Myocyte (in vitro differentiated cells): ENCODE data around the gene RFPL4AL1. TPM values are rescaled to one million over a fixed set of nuclear protein-coding genes. Genes with fewer than 3 reads are reported as not detected.
"Not testable (repeated sequence)": the region's sequence is repeated elsewhere in the genome, so short reads cannot be mapped to it uniquely, and the experiment has no call there.

Experiments
- DNase-seq: peaks from one replicate; pipeline ENCODE4 v3.0.0-alpha.2; 2012; ENCODE audit warnings: low read depth
- polyA plus RNA-seq: library from polyadenylated mRNA; unstranded; fragments of >200 nt; gene quantifications from one replicate; pipeline ENCODE4 v1.2.1, GENCODE V29; 2012; ENCODE audit warnings: missing spikeins
- total RNA-seq: library from RNA; depleted of rRNA; stranded (reverse); fragments of >200 nt; gene quantifications from 2 replicates; pipeline ENCODE4 v1.2.3, GENCODE V29; 2014

RFPL4AL1 gene
- total RNA-seq, result not detected in 2 replicates
- not detected for polyA plus RNA-seq

GRCh38 chr19:55768818-55769217 lies at the start of gene RFPL4AL1:
Gene RFPL4AL1 (plus strand): TSS chr19:55769118. CDS start chr19:55771805, 2,687 bp downstream.
- DNase-seq, result not testable (repeated sequence)

- no peak for DNase-seq
Observed at GRCh38 chr19:55720214-55720746, 48.6 kb upstream of the RFPL4AL1 start.

- no peak for DNase-seq
Observed at GRCh38 chr19:55720801-55721200, 48.1 kb upstream of the RFPL4AL1 start.

DNA sequence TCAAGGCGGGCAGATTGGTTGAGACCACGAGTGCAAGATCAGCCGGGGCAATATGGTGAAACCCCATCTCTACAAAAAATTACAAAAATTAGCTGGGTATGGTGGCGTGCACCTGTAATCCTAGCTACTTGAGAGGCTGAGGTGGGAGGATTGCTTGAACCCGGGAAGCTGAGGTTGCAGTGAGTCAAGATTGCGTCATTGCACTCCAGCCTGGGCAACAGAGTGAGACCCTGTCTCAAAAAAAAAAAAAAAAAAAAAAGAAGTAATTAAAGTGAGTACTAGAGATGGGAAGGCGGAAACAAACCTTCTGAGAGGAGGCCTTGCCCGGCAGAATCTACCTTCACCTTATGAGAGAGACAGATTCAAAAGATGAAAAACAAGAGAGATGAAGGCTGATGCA lies 45.4 kb upstream of the RFPL4AL1 start:
- DNase-seq, result no peak

GRCh38 chr19:55730378-55730777 lies 38.5 kb upstream of the RFPL4AL1 start:
- not testable (repeated sequence) for DNase-seq

- DNase-seq, result no peak
Observed at GRCh38 chr19:55738302-55738701, 30.6 kb upstream of the RFPL4AL1 start, which contains the start of gene NLRP9. Gene NLRP9 (minus strand): TSS chr19:55738402. CDS start chr19:55738374, 28 bp downstream.

DNA sequence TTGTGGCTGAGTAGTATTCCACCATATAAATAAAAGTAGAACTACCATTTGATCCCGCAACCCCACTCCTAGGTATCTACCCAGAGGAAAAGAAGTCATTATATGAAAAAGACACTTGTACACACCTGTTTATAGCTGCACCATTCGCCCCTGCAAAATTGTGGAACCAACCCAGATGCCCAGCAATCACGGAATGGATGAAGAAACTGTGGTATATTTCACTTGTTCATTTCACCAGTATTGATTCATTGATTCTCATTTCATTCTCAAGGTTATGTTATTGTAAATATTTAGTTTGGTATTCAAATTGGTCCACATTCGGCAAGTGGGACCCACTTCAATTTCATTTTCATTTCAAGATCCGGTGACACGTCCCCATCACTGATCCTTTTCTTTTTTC lies 18.2 kb upstream of the RFPL4AL1 start:
- DNase-seq, result no peak

- DNase-seq, result no peak
Observed at GRCh38 chr19:55753401-55753800, 15.5 kb upstream of the RFPL4AL1 start.

- DNase-seq, result not testable (repeated sequence)
Observed at GRCh38 chr19:55756808-55757207, 12.1 kb upstream of the RFPL4AL1 start.

- DNase-seq, result not testable (repeated sequence)
Observed at GRCh38 chr19:55758797-55759196, 10.1 kb upstream of the RFPL4AL1 start, which contains the start of gene RFPL4A. Gene RFPL4A (plus strand): TSS chr19:55759097. CDS start chr19:55761801, 2,704 bp downstream.

DNA sequence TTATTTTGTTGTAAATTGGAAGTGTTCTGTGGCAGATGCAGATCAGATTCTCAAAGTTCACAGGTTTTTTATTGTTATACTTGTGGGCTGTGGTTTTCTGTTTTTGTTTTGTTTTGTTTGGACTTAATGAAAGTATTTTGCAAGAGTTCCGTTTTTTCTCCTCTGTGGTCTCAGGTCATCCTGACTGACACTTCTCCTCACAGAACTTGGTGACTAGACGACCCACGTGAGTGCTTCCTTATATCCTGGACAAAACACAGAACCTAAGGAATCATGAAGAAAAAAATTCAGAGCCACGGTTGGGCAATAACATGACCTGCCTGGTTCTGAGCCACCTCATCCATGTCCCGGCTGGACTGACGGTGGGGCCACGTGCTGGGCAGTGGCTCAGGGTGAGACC lies 2.5 kb upstream of the RFPL4AL1 start:
- DNase-seq, result no peak

DNA sequence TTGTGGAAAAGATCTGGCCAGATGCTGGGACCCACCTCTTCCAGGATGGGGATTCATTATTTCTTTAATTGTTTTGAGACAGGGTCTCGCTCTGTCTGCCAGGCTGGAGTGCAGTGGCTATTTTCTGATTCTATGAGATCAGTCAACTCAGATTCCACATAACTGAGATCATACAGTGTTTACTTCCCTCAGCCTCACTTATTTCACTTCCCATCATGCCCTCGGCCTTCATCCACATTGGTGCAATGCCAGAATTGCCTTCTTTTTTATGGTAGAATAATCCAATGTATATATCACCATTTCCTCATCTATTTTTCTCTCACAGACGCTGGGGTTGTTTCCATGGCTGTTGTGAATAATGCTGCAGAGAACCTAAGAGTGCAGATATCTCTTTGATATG lies 714 bp downstream of the RFPL4AL1 start:
- not testable (repeated sequence) for DNase-seq

GRCh38 chr19:55777528-55777927 lies 8.6 kb downstream of the RFPL4AL1 start:
- no peak for DNase-seq

- no peak for DNase-seq
Observed at GRCh38 chr19:55778331-55778730, 9.4 kb downstream of the RFPL4AL1 start.

GRCh38 chr19:55781112-55781511 lies 12.2 kb downstream of the RFPL4AL1 start:
- DNase-seq, result no peak

DNA sequence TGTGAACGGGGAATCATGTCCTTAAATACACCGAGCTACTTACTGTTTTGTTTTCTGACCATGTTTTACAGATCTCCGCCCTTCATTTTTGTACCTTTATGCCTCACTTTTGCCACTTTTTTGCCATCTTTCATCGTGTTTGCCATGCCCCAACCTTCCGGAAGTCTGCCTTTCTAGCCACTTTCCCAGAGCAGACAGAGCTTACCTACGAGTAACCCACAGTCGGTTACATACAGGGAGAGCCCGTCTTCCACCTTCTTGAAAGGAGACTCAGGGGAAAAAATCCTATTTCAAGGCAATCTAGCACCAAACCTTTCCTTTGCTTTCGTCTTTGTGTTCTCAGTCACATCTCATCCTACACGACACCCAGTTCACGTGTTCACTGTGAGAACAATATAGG lies 26.1 kb downstream of the RFPL4AL1 start:
- no peak for DNase-seq

DNA sequence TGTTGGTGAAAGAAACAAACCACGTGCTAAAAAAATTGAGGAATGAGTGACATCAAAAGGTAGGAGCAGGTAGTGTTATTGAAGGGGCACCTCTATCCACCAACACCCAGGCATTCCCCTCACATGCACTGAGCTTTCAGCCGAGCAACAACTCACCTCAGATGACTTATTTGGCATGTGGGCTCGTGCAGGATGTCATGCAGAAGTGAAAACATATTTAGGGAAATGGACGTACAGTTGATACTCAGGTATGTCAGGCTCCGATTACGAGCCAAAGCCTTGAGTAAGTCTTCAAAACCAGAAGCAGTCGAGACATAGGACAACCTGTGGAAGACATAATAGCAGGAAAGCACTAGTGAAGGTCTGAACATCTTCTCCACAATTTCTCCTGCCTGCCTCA lies 32.5 kb downstream of the RFPL4AL1 start:
- no peak for DNase-seq

- no peak for DNase-seq
Observed at GRCh38 chr19:55802281-55802680, 33.4 kb downstream of the RFPL4AL1 start.

DNA sequence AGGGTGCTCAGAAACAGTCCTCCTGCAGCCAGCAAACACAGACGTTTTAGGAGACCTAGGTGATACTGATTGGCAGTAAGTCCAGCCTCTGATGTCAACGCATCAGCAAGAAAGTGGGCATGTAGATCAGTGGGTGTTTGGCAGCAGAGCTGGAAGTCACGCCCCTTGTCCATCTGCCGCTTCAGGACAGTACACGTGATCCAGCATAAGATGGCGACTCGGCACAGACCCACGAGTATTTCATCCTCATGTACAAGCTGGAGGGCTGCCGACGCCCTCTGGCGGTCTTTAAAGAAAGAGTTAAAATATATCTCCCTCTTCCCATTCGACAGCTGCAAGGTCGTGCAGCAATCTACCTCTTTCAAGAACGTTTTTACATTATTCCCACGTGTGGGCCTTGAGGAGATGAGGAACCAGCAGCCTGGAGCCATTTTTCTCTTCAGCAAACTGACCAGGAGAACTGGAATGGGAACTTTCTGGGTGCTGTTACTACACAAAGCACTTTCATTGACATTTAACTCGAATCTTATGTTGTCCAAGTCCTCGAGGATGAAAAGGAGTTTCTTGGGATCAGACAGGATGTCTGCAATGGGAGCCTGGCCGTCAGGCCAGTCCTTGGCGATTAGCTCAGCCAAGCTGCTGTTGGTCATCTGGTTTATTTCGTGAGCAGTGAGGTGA lies 40.6 kb downstream of the RFPL4AL1 start:
- DNase-seq, result peak; percentile 64

DNA sequence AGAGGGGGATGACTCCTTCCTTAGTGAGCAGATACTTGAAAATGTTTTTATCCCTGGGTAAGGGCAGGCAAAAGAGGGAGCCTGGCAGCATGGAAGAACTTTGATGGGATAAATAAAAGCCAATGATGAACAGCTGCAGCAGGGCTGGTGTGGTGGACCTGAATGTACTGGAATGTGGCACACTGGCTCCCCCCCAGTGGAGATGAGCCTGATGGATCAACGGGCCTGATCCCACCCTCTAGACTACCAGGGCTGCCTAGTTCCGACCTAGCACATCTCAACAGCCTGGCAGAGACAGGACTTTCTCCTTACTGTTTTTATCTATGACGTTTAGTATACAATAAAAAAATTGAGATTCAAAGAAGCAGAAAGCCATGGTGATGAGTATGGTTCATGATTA lies 42.4 kb downstream of the RFPL4AL1 start:
- DNase-seq, result no peak

- DNase-seq, result no peak
Observed at GRCh38 chr19:55812449-55812848, 43.5 kb downstream of the RFPL4AL1 start.

DNA sequence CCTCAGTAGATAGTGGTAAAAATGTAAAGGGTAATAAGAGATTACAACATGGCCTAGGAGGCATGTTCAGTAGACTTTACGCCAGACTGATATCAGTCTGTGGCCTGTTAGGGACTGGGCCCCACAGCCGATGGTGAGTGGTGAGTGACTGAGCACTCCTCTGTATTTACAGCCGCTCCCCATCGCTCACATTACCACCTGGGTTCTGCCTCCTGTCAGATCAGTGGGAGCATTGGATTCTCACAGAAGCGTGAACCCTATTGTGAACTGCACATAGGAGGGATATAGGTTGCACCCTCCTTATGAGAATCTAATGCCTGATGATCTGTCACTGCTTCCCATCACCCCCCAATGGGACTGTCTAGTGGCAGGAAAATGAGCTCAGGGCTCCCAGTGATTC lies 45.0 kb downstream of the RFPL4AL1 start:
- DNase-seq, result no peak

GRCh38 chr19:55820037-55820436 lies 51.1 kb downstream of the RFPL4AL1 start:
- no peak for DNase-seq
